CD4-positive, alpha-beta T cell treated with Interleukin-4 for 4 hours (primary cell): ENCODE data around the gene TP73.

Source experiments
- DNase-seq: peaks from one replicate; pipeline ENCODE4 v3.0.0-alpha.2; 2020

The TP73 gene

GRCh38 chr1:3711381-3711779, 59.1 kb downstream of the TP73 start:
- no peak for DNase-seq

DNA sequence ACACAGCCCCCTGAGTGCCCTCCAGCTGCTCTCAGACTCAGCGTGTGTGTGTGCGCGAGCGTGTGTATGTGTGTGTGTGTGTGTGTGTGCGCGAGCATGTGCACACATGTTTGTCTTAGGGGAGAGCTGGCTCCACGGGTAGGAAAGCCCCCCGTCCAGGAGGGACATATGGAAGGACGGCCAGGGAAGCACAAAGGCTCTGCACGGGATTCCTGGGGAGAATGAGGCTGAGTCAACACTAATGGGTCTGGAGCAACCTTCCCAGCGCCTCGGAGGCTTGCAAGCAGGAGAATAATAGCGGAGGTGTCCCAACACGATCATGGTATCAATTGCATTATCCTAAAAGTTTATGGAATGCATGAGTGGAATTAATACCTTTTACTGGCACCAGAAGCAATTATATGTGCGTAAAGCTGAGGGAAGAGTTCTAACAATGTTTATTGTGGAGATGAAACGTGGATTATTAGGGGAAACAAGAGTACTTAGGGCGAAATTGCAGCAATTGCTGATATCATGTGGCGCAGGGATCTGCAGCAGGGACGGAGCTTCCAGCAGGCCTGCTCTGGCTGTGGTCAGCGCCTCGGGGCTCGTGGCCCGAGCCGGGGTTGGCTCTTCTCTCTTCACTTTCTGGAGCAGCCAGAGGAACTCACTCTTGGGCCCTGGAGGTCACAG, 59.6 kb downstream of the TP73 start:
- DNase-seq: no peak

- no peak for DNase-seq
Observed at GRCh38 chr1:3712573-3713535, 60.5 kb downstream of the TP73 start.

GRCh38 chr1:3713840-3714239, 61.5 kb downstream of the TP73 start:
- no peak for DNase-seq

- no peak for DNase-seq
Observed at GRCh38 chr1:3714284-3714741, 62.0 kb downstream of the TP73 start.

DNA sequence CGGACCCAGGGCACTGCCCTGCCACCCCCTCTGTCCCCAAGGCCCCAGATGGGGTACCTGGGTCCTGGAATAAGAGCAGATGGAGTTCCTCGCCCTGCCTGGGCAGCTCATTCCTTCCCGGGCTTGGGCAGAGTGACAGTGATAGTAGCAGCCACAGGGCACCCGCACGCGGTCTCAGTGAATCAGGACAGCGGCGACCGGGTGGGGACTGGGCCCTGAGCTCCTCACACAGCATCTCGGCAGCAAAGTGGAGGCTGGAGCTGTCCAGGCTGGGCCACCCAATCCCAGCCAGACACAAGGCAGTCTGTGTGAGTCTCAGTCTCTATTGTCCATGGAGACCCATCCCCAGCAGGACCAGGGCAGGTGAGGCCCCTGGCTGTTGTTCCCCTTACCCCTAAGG, 62.5 kb downstream of the TP73 start:
- no peak for DNase-seq

- no peak for DNase-seq
Observed at GRCh38 chr1:3716351-3716750, 64.0 kb downstream of the TP73 start.

- DNase-seq: no peak
Observed at GRCh38 chr1:3717041-3717714, 64.9 kb downstream of the TP73 start.

- no peak for DNase-seq
Observed at GRCh38 chr1:3717715-3718601, 65.6 kb downstream of the TP73 start.

- no peak for DNase-seq
Observed at GRCh38 chr1:3718764-3719163, 66.4 kb downstream of the TP73 start.

DNA sequence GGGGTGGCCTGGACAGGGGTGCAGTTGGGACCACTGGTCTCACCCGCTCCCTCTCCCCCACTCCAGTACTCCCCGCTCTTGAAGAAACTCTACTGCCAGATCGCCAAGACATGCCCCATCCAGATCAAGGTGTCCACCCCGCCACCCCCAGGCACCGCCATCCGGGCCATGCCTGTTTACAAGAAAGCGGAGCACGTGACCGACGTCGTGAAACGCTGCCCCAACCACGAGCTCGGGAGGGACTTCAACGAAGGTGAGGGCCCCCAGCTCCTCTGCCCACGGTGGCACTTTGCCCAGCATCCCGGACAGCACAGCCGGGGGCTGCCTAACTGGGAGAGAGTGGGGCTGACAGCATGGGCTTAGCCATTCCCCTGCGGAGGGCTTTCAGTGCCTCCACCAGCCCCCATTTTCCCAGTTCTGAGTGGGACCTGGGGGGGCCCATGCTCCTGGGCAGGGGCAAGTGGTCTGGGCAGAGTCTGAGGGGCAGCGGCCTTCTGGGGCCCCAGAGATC, 69.7 kb downstream of the TP73 start:
- DNase-seq: no peak

GRCh38 chr1:3722846-3723245, 70.5 kb downstream of the TP73 start:
- no peak for DNase-seq

DNA sequence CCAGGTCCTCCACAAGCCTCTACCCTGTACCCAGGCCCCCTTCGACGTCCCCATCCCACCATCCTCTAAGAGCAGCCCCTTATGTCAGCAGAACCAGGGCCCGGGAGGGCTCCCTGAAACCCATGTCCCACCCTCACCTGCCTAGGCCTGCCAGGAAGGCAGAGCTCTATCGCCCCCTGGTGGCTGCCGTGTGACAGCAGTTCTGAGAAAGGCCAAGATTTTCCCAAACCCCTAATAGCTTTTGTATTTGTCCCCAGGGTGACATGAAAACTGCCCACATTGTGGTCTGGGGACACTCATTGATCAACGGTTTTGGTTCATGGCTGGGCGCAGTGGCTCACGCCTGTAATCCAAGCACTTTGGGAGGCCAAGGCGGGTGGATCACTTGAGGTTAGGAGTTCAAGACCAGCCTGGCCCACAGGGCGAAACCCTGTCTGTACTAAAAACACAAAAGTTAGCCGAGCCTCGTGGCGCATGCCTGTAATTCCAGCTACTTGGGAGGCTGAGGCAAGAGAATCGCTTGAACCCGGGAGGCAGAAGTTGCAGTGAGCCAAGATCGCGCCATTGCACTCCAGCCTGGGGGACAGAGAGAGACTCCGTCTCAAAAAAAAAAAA, 72.2 kb downstream of the TP73 start:
- peak; percentile 58 for DNase-seq

GRCh38 chr1:3725366-3725765, 73.0 kb downstream of the TP73 start:
- no peak for DNase-seq

DNA sequence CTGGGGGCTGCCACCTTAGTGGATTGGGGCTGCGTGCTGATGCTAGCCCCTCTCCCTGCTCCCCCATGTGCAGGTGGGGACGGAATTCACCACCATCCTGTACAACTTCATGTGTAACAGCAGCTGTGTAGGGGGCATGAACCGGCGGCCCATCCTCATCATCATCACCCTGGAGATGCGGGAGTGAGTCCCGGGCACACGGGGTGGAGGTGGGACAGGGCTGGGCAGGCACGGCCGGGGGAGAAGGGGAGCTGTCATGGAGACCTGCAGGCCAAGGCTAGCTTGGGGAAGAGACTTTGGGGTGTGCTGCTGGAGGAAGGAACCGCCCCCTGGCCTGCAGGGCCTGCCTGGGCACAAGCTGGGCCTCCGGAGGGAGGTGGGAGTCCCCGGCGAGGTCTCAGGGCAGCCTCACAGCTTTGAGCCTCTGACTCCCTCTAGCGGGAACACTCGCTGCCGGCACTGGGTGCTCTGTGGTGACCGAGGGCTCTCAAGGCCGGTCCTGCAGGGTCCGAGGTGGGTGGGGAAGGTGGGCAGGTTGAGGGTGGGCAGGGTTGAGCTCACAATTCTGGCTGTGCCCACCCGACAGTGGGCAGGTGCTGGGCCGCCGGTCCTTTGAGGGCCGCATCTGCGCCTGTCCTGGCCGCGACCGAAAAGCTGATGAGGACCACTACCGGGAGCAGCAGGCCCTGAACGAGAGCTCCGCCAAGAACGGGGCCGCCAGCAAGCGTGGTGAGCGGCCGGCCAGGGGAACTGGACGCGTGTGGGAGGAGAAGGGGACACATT, 74.9 kb downstream of the TP73 start:
- no peak for DNase-seq

GRCh38 chr1:3727825-3728776, 75.8 kb downstream of the TP73 start:
- DNase-seq: no peak

GRCh38 chr1:3729594-3730542, 77.6 kb downstream of the TP73 start:
- DNase-seq: no peak

- no peak for DNase-seq
Observed at GRCh38 chr1:3730543-3731247, 78.4 kb downstream of the TP73 start.
